ENCODE results near the gene FCER2. TPM values are rescaled to one million over a fixed set of nuclear protein-coding genes. Genes with fewer than 3 reads are reported as not detected.

Gene FCER2
- total RNA-seq, 2 experiments from 2014 or later, result 3.0 to 3.7 TPM

DNA sequence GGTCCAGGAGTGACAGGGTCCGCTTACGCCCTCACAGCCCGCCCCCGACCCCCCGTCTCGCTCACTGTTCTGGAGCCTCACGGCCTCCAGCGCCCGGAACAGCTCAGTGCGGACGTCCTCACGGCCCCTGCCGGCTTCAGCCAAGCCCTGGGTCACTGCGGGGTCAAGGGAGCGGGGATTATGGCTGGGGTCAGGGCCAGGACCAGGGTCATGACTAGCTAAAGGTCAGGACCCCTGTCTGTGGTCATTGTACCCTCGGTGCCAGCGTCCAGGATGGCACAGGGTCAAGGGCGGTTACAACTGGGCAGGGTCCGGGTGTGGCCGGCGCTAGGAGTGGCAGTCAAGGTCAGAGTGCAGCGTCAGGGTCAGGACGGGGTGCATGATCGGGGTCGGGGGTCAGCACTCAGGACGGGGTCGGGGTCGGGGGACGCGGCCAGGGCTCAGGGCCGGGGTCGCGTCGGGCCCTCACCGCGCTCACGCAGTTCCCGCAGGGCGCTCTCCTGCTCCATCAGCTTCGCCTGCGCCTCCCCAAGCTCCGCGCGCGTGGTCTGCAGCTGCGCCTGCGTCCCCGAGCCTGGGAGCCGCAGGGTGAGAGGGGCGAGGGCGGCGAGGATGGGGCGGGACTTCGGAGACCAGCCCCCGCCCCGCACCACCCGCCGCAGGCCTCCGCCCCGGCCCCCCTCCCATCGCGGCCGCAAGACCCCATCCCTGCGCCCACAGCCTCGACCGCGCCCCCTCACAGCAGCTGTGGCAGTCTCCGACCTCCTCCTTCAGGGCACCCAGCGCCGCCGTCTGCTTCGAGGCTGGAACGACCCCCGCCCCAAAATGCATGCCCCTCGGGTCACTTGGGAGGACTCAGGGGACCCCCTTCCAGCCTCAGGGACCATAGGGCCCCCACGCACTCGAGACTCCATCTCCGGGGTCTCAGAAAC, 28.6 kb upstream of the FCER2 start:
- no peaks in the 10 kb centered on the region for H3K9me3 Mint-ChIP-seq
- H3K27ac Mint-ChIP-seq, result no peak overlapping the region
- intact Hi-C loops (cut with micrococcal nuclease), result no loop called here
- peaks cover 41% of the 10 kb centered on the region for H3K27me3 Mint-ChIP-seq
- CTCF ChIA-PET, result no interaction called here
- peaks cover 8% of the 10 kb centered on the region for H3K4me1 Mint-ChIP-seq (ENCODE audit: low read depth)
- DNase-seq (no peak), ATAC-seq (no peak)
- H3K4me3 Mint-ChIP-seq, result no peak overlapping the region
- TF ChIP-seq, protein P1, sequence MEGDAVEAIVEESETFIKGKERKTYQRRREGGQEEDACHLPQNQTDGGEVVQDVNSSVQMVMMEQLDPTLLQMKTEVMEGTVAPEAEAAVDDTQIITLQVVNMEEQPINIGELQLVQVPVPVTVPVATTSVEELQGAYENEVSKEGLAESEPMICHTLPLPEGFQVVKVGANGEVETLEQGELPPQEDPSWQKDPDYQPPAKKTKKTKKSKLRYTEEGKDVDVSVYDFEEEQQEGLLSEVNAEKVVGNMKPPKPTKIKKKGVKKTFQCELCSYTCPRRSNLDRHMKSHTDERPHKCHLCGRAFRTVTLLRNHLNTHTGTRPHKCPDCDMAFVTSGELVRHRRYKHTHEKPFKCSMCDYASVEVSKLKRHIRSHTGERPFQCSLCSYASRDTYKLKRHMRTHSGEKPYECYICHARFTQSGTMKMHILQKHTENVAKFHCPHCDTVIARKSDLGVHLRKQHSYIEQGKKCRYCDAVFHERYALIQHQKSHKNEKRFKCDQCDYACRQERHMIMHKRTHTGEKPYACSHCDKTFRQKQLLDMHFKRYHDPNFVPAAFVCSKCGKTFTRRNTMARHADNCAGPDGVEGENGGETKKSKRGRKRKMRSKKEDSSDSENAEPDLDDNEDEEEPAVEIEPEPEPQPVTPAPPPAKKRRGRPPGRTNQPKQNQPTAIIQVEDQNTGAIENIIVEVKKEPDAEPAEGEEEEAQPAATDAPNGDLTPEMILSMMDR (IDR thresholded peaks at IDR 0.05), result no peak
- H3K36me3 Mint-ChIP-seq (ENCODE audit: low read depth), result no peaks in the 10 kb centered on the region
- POLR2A ChIA-PET, result interaction anchor here (0.6 kb wide), 2 partner anchors 10 to 469 kb away, joined by 3 read pairs; no protein-coding TSS in a partner anchor

DNA sequence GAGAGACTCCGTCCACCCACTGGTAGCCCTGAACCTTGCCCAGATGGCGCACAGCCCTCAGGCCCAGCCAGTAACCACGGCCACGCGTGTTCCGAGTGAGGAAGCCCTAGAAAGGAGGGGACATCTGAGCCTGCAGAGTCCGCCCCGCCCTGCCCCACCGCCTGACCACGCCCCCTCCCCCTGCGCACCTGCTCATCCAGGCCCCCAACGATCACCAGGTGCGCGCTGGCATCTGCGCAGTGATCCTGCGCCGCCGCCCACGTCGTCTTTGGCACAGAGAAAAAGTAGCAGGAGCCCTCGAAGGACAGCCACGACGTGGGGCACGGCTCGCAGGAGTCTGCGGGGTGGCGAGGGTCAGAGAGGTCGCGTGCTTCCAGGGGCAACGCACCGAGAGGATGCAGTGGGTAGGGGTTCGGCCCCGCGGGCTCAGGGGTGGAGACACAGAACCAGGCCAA, 27.9 kb upstream of the FCER2 start:
- ATAC-seq (peak; percentile 27), DNase-seq (peak; percentile 28)
- POLR2A ChIA-PET, result no interaction called here
- TF ChIP-seq, protein P1 (IDR thresholded peaks at IDR 0.05), result no peak
- Mint-ChIP-seq H3K36me3 (ENCODE audit: low read depth) (no peaks in the 10 kb centered on the region), H3K4me3 (no peak overlapping the region), H3K9me3 (no peaks in the 10 kb centered on the region), H3K4me1 (ENCODE audit: low read depth) (peaks cover 8% of the 10 kb centered on the region), H3K27me3 (peaks cover 39% of the 10 kb centered on the region), H3K27ac (no peak overlapping the region)
- CTCF ChIA-PET, result no interaction called here
- intact Hi-C loops (cut with micrococcal nuclease), result no loop called here

DNA sequence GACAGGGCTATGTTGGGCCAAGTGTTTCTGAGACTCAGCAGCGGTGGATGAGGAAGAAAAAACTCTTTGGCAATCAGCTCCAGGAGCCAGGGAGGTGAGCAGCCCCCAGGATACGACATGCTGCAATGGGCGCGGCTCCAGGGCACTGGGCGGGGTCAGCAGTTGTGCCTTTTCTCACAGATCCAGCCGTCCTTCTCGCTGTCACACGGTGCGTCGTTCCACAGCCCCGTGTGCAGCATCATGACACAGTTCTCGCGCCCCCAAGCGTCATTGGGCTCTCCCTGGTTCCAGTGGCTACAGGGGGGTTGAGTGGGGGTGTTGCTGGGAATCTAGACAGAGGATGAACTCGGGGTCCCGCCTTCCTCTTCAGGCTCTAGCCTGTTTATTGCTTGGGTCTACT, 27.3 kb upstream of the FCER2 start:
- ChIA-PET CTCF (no interaction called here), POLR2A (no interaction called here)
- ATAC-seq (no peak), DNase-seq (no peak)
- Mint-ChIP-seq H3K27ac (no peak overlapping the region), H3K27me3 (peaks cover 38% of the 10 kb centered on the region), H3K4me1 (ENCODE audit: low read depth) (peaks cover 8% of the 10 kb centered on the region), H3K9me3 (no peaks in the 10 kb centered on the region), H3K36me3 (ENCODE audit: low read depth) (no peaks in the 10 kb centered on the region), H3K4me3 (no peak overlapping the region)
- TF ChIP-seq, protein P1 (IDR thresholded peaks at IDR 0.05), result no peak
- intact Hi-C loops (cut with micrococcal nuclease), result no loop called here

DNA sequence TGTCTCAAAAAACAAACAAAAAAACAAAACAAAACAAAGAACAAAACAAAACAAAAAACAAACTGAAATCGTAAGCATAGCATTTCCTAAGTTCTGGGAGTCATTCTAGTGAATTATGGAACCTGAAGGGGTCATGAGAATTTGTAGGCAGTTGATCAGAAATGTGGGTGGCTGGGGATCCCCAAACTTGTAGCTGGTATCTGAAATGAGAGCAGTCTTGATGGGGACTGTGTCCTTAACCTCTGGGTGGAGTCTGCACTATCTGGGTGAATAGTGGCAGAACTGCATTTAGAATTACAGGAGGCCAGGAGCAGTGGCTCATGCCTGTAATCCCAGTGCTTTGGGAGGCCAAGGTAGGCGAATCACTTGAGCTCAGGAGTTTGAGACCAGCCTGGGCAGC, 23.9 kb upstream of the FCER2 start:
- CTCF ChIA-PET, result interaction anchor here (0.6 to 1.3 kb wide), 3 partner anchors 13 to 77 kb away, joined by 3 read pairs; no protein-coding TSS in a partner anchor
- TF ChIP-seq, protein P1 (IDR thresholded peaks at IDR 0.05), result no peak
- POLR2A ChIA-PET, result no interaction called here
- no peak for ATAC-seq
- H3K27me3 Mint-ChIP-seq, result peaks cover 33% of the 10 kb centered on the region
- H3K4me1 Mint-ChIP-seq (ENCODE audit: low read depth), result peaks cover 8% of the 10 kb centered on the region
- H3K4me3 Mint-ChIP-seq, result no peak overlapping the region
- H3K9me3 Mint-ChIP-seq, result no peaks in the 10 kb centered on the region
- no peaks in the 10 kb centered on the region for H3K36me3 Mint-ChIP-seq (ENCODE audit: low read depth)
- intact Hi-C loops (cut with micrococcal nuclease), result no loop called here
- DNase-seq, result no peak
- no peak overlapping the region for H3K27ac Mint-ChIP-seq

DNA sequence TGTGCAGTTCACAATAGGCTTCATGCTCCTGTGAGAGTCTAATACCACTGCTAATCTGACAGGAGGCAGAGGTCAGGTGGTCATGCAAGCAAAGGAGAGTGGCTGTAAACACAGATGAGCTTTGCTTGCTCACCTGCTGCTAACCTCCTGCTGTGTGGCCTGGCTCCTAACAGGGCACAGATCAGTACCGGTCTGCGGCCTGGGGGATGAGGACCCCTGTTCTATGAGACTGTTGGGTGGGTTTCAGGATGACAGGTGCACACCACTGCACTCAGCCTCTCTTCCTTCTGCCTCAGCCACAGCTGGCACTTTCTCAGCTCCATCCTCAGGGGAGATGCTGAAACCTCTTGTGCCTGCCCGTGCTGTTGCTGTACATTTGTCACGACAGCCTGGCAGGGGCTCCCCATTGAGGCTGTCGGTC, 20.3 kb upstream of the FCER2 start:
- H3K4me1 Mint-ChIP-seq (ENCODE audit: low read depth), result peaks cover 7% of the 10 kb centered on the region
- no peak overlapping the region for H3K27ac Mint-ChIP-seq
- TF ChIP-seq, protein P1 (IDR thresholded peaks at IDR 0.05), result no peak
- CTCF ChIA-PET, result no interaction called here
- H3K36me3 Mint-ChIP-seq (ENCODE audit: low read depth), result no peaks in the 10 kb centered on the region
- H3K4me3 Mint-ChIP-seq, result no peak overlapping the region
- ATAC-seq, result no peak
- intact Hi-C loops (cut with micrococcal nuclease), result no loop called here
- H3K27me3 Mint-ChIP-seq, result peaks cover 4% of the 10 kb centered on the region
- no peak for DNase-seq
- H3K9me3 Mint-ChIP-seq, result no peaks in the 10 kb centered on the region
- POLR2A ChIA-PET, result interaction anchor here (1.0 kb wide), 1 partner anchor 8 kb away, joined by 4 read pairs; no protein-coding TSS in a partner anchor

Measured in activated CD8-positive, alpha-beta T cell treated with anti-CD3 and anti-CD28 coated beads for 36 hours (primary cell).